Fibroblast of the conjunctiva (primary cell): Measurements from ENCODE around the gene TRDMT1.

Source experiments
- DNase-seq: peaks from one replicate; pipeline ENCODE4 v3.0.0-alpha.2; 2010; ENCODE audit warnings: low read depth

TRDMT1 gene

GRCh38 chr10:17229967-17230682, 28.7 kb upstream of the TRDMT1 start:
- no peak for DNase-seq

- no peak for DNase-seq
Observed at GRCh38 chr10:17229717-17229966, 28.2 kb upstream of the TRDMT1 start.

GRCh38 chr10:17229016-17229716, 27.7 kb upstream of the TRDMT1 start:
- DNase-seq = peak; percentile 91

- peak; percentile 98 for DNase-seq
Observed at GRCh38 chr10:17228091-17229015, 26.9 kb upstream of the TRDMT1 start, which contains the start of gene VIM. TSS of gene VIM (plus strand) at chr10:17228241. CDS start at chr10:17229423, 1,182 bp downstream.

GRCh38 chr10:17227367-17228090, 26.1 kb upstream of the TRDMT1 start:
- no peak for DNase-seq

- DNase-seq = no peak
Observed at GRCh38 chr10:17226891-17227303, 25.4 kb upstream of the TRDMT1 start.

- no peak for DNase-seq
Observed at GRCh38 chr10:17225808-17226207, 24.3 kb upstream of the TRDMT1 start.

- DNase-seq = no peak
Observed at GRCh38 chr10:17222329-17222728, 20.9 kb upstream of the TRDMT1 start.

GRCh38 chr10:17220652-17221100, 19.2 kb upstream of the TRDMT1 start:
- no peak for DNase-seq

- no peak for DNase-seq
Observed at GRCh38 chr10:17219024-17219423, 17.6 kb upstream of the TRDMT1 start.

GRCh38 chr10:17217631-17218232, 16.3 kb upstream of the TRDMT1 start:
- DNase-seq = no peak

GRCh38 chr10:17216901-17217395, 15.5 kb upstream of the TRDMT1 start:
- DNase-seq = no peak

GRCh38 chr10:17216217-17216900, 14.9 kb upstream of the TRDMT1 start:
- peak; percentile 95 for DNase-seq

- no peak for DNase-seq
Observed at GRCh38 chr10:17215782-17216122, 14.3 kb upstream of the TRDMT1 start.

GRCh38 chr10:17214971-17215781, 13.7 kb upstream of the TRDMT1 start:
- DNase-seq = peak; percentile 97

GRCh38 chr10:17214526-17214925, 13.1 kb upstream of the TRDMT1 start:
- no peak for DNase-seq

- no peak for DNase-seq
Observed at GRCh38 chr10:17213646-17214349, 12.3 kb upstream of the TRDMT1 start.

- no peak for DNase-seq
Observed at GRCh38 chr10:17212802-17213221, 11.3 kb upstream of the TRDMT1 start.

- no peak for DNase-seq
Observed at GRCh38 chr10:17210361-17210760, 8.9 kb upstream of the TRDMT1 start.
